PC-9 (cell line): ENCODE results near the gene LIF. TPM values are rescaled to one million over a fixed set of nuclear protein-coding genes. Genes with fewer than 3 reads are reported as not detected.

Source experiments
- BruUV-seq: library from RNA; stranded (reverse); fragments of 400-500 nt; replicated peaks from 2 replicates; lab custom pipeline; 2021; lab: Mats Ljungman, UMichigan
- CTCF ChIA-PET: fragments of 300-600 bp; sonication (Branson Sonifier 250); formaldehyde crosslinking; loops from one replicate; lab custom pipeline; 2022; ENCODE audit warnings: antibody characterized with exemption; lab: Charles Lee
- POLR2A ChIA-PET: fragments of 300-600 bp; sonication (Branson Sonifier 250); formaldehyde crosslinking; loops from one replicate; lab custom pipeline; 2022; ENCODE audit warnings: antibody characterized with exemption; ENCODE audit not compliant: unreplicated experiment; lab: Charles Lee
- DNase-seq, 2 experiments: peaks; one replicate each; pipeline versions ENCODE4 v3.0.0 to v3.0.0-alpha.2; 2015 to 2022; ENCODE audit warnings: mixed read lengths in 1 of 2
- H2AFZ ChIP-seq: fragments of 200-600 bp; sonication (generic); 2 replicates; pipeline ENCODE4 v1.8.1; 2017; ENCODE audit warnings: antibody characterized with exemption
- H3F3A ChIP-seq: fragments of 200-600 bp; sonication (generic); 2 replicates; pipeline ENCODE4 v1.8.1; 2017; ENCODE audit warnings: antibody characterized with exemption, mild to moderate bottlenecking, low read depth; ENCODE audit not compliant: insufficient read depth
- H3K27ac ChIP-seq: fragments of 200-600 bp; sonication (generic); 2 replicates; pipeline ENCODE4 v1.6.1; 2016; ENCODE audit warnings: mixed run types
- H3K27me3 ChIP-seq: fragments of 200-600 bp; sonication (generic); 2 replicates; pipeline ENCODE4 v1.6.1; 2016; ENCODE audit warnings: low read depth, mixed run types; ENCODE audit not compliant: insufficient read depth
- H3K36me3 ChIP-seq: fragments of 200-600 bp; sonication (generic); 2 replicates; pipeline ENCODE4 v1.6.1; 2016; ENCODE audit warnings: low read depth, mixed run types
- H3K4me1 ChIP-seq: fragments of 200-600 bp; sonication (generic); replicated peaks from 2 replicates; pipeline ENCODE4 v1.6.1; 2016; ENCODE audit warnings: mixed run types; ENCODE audit not compliant: insufficient read depth
- H3K4me2 ChIP-seq: fragments of 200-600 bp; sonication (generic); 2 replicates; pipeline ENCODE4 v1.6.1; 2017; ENCODE audit warnings: mixed run types
- H3K4me3 ChIP-seq: fragments of 200-600 bp; sonication (generic); 2 replicates; pipeline ENCODE4 v1.6.1; 2016; ENCODE audit warnings: mixed run types
- H3K79me2 ChIP-seq: fragments of 200-600 bp; sonication (generic); 2 replicates; pipeline ENCODE4 v1.6.1; 2017; ENCODE audit warnings: low read depth, mixed run types
- H3K9me2 ChIP-seq: fragments of 200-600 bp; sonication (generic); 2 replicates; pipeline ENCODE4 v1.8.1; 2017; ENCODE audit warnings: mild to moderate bottlenecking; ENCODE audit not compliant: insufficient read depth
- H3K9me3 ChIP-seq: fragments of 200-600 bp; sonication (generic); 2 replicates; pipeline ENCODE4 v1.8.1; 2016; ENCODE audit warnings: low read depth; ENCODE audit not compliant: insufficient read depth
- H4K20me1 ChIP-seq: fragments of 200-600 bp; sonication (generic); 2 replicates; pipeline ENCODE4 v1.8.1; 2017; ENCODE audit not compliant: insufficient read depth
- CTCF ChIP-seq: fragments of 200-600 bp; sonication (generic); conservative IDR thresholded peaks from 2 replicates; pipeline ENCODE4 v1.6.1; 2017; ENCODE audit warnings: mixed run types, antibody characterized with exemption, mild to moderate bottlenecking, moderate library complexity
- EZH2 ChIP-seq: fragments of 200-600 bp; sonication (generic); IDR thresholded peaks from 2 replicates; pipeline ENCODE4 v1.8.0; 2017; ENCODE audit warnings: antibody characterized with exemption, low read depth
- intact Hi-C: fragments of 100-400 bp; cut with micrococcal nuclease; formaldehyde crosslinking; loops from one replicate; pipeline ENCODE4 v1.10.0; 2022; ENCODE audit not compliant: unreplicated experiment
- total RNA-seq: library from RNA; stranded (reverse); gene quantifications from 2 replicates; pipeline ENCODE4 v1.2.3, GENCODE V29; 2021

The LIF gene
- total RNA-seq, 1 experiment from 2014 or later, result 17.4 TPM

GRCh38 chr22:30253205-30253852 is 6.8 kb upstream of the LIF start:
- H3K79me2 ChIP-seq, result peaks cover 83% of the 10 kb centered on the region
- TF ChIP-seq EZH2, result no peak
- H3K4me1 ChIP-seq, result peaks cover 75% of the 10 kb centered on the region
- H3K36me3 ChIP-seq, result peaks cover 34% of the 10 kb centered on the region
- ChIA-PET POLR2A (interaction anchor here (0.7 to 1.2 kb wide), 3 partner anchors 18 to 74 kb away, joined by 3 to 9 read pairs (median 6); no protein-coding TSS in a partner anchor), CTCF (interaction anchor here (0.6 to 1.2 kb wide), 4 partner anchors 44 to 229 kb away, joined by 7 to 9 read pairs (median 8); no protein-coding TSS in a partner anchor)
- no peaks in the 10 kb centered on the region for H3K27me3 ChIP-seq
- no peaks in the 10 kb centered on the region for H3K9me3 ChIP-seq
- DNase-seq, result peak; percentile 73 to 89
- no peak overlapping the region for H2AFZ ChIP-seq
- no TSS peak for BruUV-seq
- H4K20me1 ChIP-seq, result no peaks in the 10 kb centered on the region
- peak overlapping the region; percentile 88 for H3K4me2 ChIP-seq
- intact Hi-C loops, result loop anchor here (5.0 kb wide), 1 partner anchor 631 kb away; no protein-coding TSS in a partner anchor
- H3K4me3 ChIP-seq, result peak overlapping the region; percentile 90; the same call in 1 of the 2 replicates
- peaks cover 82% of the 10 kb centered on the region for H3F3A ChIP-seq
- no peaks in the 10 kb centered on the region for H3K9me2 ChIP-seq
- peak overlapping the region; percentile 100 for H3K27ac ChIP-seq

GRCh38 chr22:30252411-30253204 is 6.0 kb upstream of the LIF start:
- Histone ChIP-seq H2AFZ (no peak overlapping the region), H3K79me2 (peaks cover 85% of the 10 kb centered on the region), H3K27ac (peak overlapping the region; percentile 100), H3K9me3 (no peaks in the 10 kb centered on the region), H4K20me1 (no peaks in the 10 kb centered on the region), H3K9me2 (no peaks in the 10 kb centered on the region), H3K36me3 (peaks cover 34% of the 10 kb centered on the region), H3K4me1 (peaks cover 70% of the 10 kb centered on the region), H3K27me3 (no peaks in the 10 kb centered on the region), H3K4me3 (peak overlapping the region; percentile 47; the same call in 1 of the 2 replicates), H3F3A (peaks cover 81% of the 10 kb centered on the region), H3K4me2 (peak overlapping the region; percentile 88)
- BruUV-seq, result TSS peak; percentile 75
- DNase-seq, result peak; percentile 97 to 100
- no peak for TF ChIP-seq CTCF
- no peak for TF ChIP-seq EZH2
- intact Hi-C loops, result loop anchor here (1.0 to 5.0 kb wide), 5 partner anchors 17 to 630 kb away; no protein-coding TSS in a partner anchor
- ChIA-PET POLR2A (interaction anchor here (0.6 to 1.2 kb wide), 4 partner anchors 17 to 46 kb away, joined by 6 to 30 read pairs (median 17); no protein-coding TSS in a partner anchor), CTCF (interaction anchor here (1.2 kb wide), 1 partner anchor 43 kb away, joined by 8 read pairs; no protein-coding TSS in a partner anchor)

- no TSS peak for BruUV-seq
- peaks cover 73% of the 10 kb centered on the region for H3F3A ChIP-seq
- H3K9me2 ChIP-seq, result no peaks in the 10 kb centered on the region
- H3K9me3 ChIP-seq, result no peaks in the 10 kb centered on the region
- CTCF ChIA-PET, result interaction anchor here (0.9 kb wide), 1 partner anchor 38 kb away, joined by 3 read pairs; no protein-coding TSS in a partner anchor
- peaks cover 84% of the 10 kb centered on the region for H3K79me2 ChIP-seq
- H3K27me3 ChIP-seq, result no peaks in the 10 kb centered on the region
- H2AFZ ChIP-seq, result no peak overlapping the region
- DNase-seq, result peak; percentile 62 to 65
- POLR2A ChIA-PET, result interaction anchor here (0.6 to 0.8 kb wide), 3 partner anchors 16 to 41 kb away, joined by 14 to 30 read pairs (median 20); no protein-coding TSS in a partner anchor
- peak overlapping the region; percentile 88 for H3K4me2 ChIP-seq
- peak overlapping the region; percentile 100 for H3K27ac ChIP-seq
- H3K36me3 ChIP-seq, result peaks cover 34% of the 10 kb centered on the region
- H3K4me3 ChIP-seq, result peak overlapping the region; percentile 47
- peaks cover 70% of the 10 kb centered on the region for H3K4me1 ChIP-seq
- no peak for TF ChIP-seq EZH2
- TF ChIP-seq CTCF, result no peak
- no peaks in the 10 kb centered on the region for H4K20me1 ChIP-seq
- intact Hi-C loops, result loop anchor here (1.0 to 5.0 kb wide), 5 partner anchors 16 to 629 kb away; no protein-coding TSS in a partner anchor
These were observed 5.2 kb upstream of the LIF start for GRCh38 chr22:30251711-30252110.
